Measurements from ENCODE around the gene ZNF575. TPM values are rescaled to one million over a fixed set of nuclear protein-coding genes. Genes with fewer than 3 reads are reported as not detected.

Gene ZNF575, protein sequence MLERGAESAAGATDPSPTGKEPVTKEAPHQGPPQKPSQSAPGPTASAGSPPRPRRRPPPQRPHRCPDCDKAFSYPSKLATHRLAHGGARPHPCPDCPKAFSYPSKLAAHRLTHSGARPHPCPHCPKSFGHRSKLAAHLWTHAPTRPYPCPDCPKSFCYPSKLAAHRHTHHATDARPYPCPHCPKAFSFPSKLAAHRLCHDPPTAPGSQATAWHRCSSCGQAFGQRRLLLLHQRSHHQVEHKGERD
- 1 to 10 TPM in 1 of 3 donors, under 1 TPM in 2; 0.53 to 1.8 (median 0.95) TPM for polyA plus RNA-seq

- H3K27ac ChIP-seq (ENCODE audit: low read depth, low read length) = no peak within 1 kb of the TSS
- WGBS, 3 donors = 0 to 1% (median 1%) methylated on average over 47 of the region's 47 CpGs
Measured at GRCh38 chr19:43532962-43533545, at the start of gene ZNF575. ZNF575 (plus strand) TSS chr19:43533188; CDS start chr19:43534423, 1,235 bp downstream.

DNA sequence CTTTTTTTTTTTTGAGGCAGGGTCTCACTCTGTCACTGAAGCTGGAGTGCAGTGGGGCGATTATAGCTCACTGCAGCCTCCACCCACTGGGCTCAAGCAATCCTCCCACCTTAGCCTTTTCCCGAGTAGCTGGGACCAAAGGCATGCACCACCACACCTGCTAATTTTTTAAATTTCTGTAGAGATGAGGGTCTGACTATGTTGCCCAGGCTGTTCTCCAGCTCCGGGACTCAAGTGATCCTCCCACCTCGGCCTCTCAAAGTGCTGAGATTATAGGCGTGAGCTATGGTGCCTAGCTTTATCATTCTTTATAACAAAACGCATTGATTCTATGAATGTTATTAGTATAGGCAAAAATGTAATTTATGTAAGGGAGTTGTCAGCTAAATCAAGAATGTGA is 49.7 kb upstream of the ZNF575 start:
- H3K27ac ChIP-seq (ENCODE audit: low read depth, low read length) = no peak overlapping the region
- 94 to 95% (median 94%) methylated on average over 6 of the region's 6 CpGs for WGBS, 3 donors

DNA sequence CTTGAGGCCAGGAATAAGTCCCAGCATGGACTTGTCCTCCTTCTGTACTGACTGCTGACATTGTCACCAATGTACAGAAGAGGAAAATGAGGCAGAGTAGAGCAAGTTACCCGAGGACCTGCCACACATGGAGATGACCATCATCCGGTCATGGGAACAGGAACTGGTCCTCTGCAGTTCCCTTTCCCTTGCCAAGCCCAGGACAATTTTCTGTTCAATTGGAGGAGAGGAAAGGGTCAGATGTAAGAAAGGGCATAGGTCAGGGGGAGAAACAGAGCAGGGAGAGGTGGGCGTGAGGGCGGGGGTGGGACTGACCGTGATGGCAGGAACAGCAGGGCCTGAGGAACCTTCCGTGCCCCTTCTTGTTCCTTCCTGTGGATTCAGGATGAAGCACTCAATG is 47.0 kb upstream of the ZNF575 start:
- 71 to 82% (median 77%) methylated on average over 6 of the region's 6 CpGs for WGBS, 3 donors
- no peak overlapping the region for H3K27ac ChIP-seq (ENCODE audit: low read depth, low read length)

GRCh38 chr19:43486412-43486811 is 46.6 kb upstream of the ZNF575 start:
- H3K27ac ChIP-seq (ENCODE audit: low read depth, low read length) = no peak overlapping the region
- 77 to 96% (median 89%) methylated on average over 4 to 7 of the region's 7 CpGs for WGBS, 3 donors

- 91 to 97% (median 95%) methylated on average over 8 of the region's 8 CpGs for WGBS, 3 donors
- H3K27ac ChIP-seq (ENCODE audit: low read depth, low read length) = no peak overlapping the region
Measured at GRCh38 chr19:43488179-43488578, 44.8 kb upstream of the ZNF575 start.

- 42 to 64% (median 46%) methylated on average over 5 of the region's 5 CpGs for WGBS, 3 donors
- no peak overlapping the region for H3K27ac ChIP-seq (ENCODE audit: low read depth, low read length)
Measured at GRCh38 chr19:43489310-43489709, 43.7 kb upstream of the ZNF575 start.

DNA sequence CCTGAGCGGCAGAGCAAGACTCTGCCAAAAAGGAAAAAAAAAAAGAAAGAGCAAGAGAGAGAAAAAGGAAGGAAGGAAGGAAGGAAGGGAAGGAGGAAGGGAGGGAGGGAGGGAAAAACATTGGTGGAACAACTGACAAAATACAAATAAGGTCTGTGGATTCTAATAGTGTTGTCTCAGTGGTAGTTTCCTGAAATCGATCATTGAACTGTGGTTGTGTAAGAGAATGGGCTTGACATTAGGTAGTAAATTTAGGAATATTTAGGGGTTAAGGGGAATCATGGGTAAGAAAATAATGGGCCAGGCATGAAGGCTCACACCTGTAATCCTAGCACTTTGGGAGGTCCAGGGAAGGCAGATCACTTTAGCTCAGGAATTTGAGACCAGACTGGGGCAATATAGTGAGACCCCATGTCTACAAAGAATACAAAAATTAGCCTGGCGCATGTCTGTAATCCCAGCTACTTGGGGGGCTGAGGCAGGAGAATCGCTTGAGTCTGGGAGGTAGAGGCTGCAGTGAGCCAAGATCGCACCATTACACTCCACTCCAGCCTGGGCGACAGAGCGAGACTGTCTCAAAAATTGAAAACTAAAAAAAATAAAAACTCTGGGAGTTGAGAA is 42.9 kb upstream of the ZNF575 start:
- 86 to 95% (median 89%) methylated on average over 7 of the region's 7 CpGs for WGBS, 3 donors
- H3K27ac ChIP-seq (ENCODE audit: low read depth, low read length) = no peak overlapping the region

GRCh38 chr19:43490759-43491158 is 42.2 kb upstream of the ZNF575 start:
- H3K27ac ChIP-seq (ENCODE audit: low read depth, low read length) = no peak overlapping the region
- WGBS, 3 donors = 89 to 95% (median 90%) methylated on average over 5 of the region's 5 CpGs

- H3K27ac ChIP-seq (ENCODE audit: low read depth, low read length) = no peak overlapping the region
- WGBS, 3 donors = 82 to 88% (median 87%) methylated on average over 8 of the region's 8 CpGs
Measured at GRCh38 chr19:43495082-43495481, 37.9 kb upstream of the ZNF575 start.

DNA sequence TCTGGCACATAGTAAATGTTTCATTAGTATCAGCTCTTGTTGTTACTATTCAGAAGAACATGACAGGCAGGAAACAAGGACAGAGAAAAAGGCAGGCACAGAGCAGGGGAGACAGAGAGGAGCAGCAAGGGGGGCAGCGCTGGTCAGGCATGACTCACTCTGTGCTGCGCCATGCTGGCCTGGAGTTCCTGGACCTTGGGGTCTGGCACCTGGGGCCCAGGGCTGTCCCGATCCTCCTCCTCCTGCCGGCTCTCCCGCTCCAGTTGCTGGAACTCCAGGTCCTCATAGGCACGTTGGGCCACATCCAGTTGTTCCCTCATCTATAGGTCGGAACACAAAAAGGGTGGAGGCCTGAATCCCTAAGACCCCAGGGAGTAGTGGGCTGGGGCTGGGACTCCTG is 36.0 kb upstream of the ZNF575 start:
- 94 to 99% (median 97%) methylated on average over 7 of the region's 7 CpGs for WGBS, 3 donors

DNA sequence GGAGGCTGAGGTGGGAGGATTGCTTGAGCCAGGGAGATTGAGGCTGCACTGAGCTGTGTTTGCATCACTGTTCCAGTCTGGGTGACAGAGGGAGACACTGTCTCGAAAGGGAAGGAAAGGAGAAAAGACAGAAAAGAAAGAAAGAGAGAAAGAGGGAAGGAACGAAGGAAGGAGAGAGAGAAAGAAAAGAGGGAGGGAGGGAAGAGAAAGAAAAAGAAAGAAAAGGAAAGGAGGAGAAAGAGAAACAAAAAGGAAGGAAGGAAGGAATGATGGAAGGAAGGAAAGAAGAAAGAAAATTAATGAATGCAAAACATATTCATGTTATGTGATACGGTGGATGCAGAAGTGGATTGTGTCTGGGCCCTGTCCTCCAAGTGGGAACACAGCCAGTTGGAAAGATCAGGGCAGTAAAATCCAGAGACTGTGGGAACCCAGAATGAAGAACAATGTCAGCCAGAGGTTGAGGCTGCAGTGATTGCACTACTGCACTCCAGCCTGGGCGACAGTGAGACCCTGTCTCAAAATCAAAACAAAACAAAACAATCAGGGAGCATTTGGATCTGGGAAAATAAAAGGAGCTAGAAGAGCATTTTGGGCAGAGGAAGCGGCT is 34.6 kb upstream of the ZNF575 start:
- H3K27ac ChIP-seq (ENCODE audit: low read depth, low read length) = no peak overlapping the region

More for the DNA sequence above, 36.0 kb upstream of the ZNF575 start:
- no peak overlapping the region for H3K27ac ChIP-seq (ENCODE audit: low read depth, low read length)

DNA sequence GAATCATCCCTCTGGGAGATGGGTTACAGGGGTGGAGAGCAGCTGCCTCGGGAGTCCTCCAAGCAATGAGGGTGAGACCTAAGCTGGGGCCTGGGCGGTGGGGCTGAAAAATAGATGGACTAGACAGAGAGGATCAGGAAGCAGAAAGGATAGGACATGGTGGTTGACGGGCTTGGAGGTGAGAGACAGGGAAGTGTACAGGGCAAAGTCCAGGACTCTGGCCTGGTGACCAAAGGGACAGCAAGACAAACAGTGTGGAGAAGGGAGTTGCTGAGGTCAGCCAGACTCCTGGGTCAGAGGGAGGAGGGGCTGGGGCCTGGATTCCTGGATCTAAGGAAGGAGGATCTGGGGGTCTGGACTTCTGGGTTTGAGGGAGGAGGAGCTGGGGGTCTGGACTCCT is 33.9 kb upstream of the ZNF575 start:
- 73 to 81% (median 77%) methylated on average over 3 of the region's 3 CpGs for WGBS, 3 donors
- H3K27ac ChIP-seq (ENCODE audit: low read depth, low read length) = no peak overlapping the region

More for the DNA sequence above, 34.6 kb upstream of the ZNF575 start:
- WGBS, 3 donors = 76 to 85% (median 78%) methylated on average over 5 of the region's 5 CpGs

DNA sequence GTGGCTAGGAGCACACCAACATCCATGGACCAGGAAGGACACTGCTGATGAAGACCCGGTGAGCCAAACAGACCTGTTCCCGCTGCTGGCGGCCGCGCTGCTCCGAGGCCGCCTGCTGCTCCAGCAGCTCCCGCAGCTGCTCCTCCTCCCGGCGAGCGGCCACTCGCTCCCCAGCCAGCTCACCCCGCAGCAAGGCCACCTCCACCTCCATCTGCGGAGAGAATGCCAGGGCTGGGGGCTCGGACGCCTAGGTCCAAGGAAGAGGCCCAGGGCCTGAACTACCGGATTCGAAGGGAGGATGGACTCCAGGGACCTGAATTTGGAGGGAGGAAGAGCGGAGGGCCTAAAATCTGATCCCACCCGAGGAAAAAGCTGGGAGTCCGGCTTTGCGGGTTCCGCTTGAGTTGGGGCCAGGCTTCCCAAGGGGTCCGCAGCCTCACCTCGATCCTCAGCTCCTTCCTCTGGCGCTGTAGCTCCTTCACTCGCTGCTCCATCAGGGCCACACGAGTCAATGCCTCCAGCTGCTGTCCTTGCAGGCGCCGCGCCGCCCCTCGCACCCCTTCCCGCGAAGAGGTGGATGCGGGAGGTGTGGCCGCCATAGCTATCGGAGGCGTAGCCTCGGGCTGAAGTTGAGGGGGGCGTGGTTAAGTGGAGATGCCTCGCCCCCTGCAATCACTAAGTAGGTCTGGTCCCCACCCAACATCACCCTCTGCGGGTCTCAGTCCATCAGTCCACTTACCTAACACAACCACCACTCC is 31.1 kb upstream of the ZNF575 start:
- H3K27ac ChIP-seq (ENCODE audit: low read depth, low read length) = no peak overlapping the region
- WGBS, 3 donors = 72 to 79% (median 77%) methylated on average over 39 to 43 of the region's 43 CpGs

- H3K27ac ChIP-seq (ENCODE audit: low read depth, low read length) = no peak overlapping the region
- WGBS, 3 donors = 83 to 91% (median 83%) methylated on average over 23 of the region's 23 CpGs
Measured at GRCh38 chr19:43502419-43502976, 30.5 kb upstream of the ZNF575 start.

DNA sequence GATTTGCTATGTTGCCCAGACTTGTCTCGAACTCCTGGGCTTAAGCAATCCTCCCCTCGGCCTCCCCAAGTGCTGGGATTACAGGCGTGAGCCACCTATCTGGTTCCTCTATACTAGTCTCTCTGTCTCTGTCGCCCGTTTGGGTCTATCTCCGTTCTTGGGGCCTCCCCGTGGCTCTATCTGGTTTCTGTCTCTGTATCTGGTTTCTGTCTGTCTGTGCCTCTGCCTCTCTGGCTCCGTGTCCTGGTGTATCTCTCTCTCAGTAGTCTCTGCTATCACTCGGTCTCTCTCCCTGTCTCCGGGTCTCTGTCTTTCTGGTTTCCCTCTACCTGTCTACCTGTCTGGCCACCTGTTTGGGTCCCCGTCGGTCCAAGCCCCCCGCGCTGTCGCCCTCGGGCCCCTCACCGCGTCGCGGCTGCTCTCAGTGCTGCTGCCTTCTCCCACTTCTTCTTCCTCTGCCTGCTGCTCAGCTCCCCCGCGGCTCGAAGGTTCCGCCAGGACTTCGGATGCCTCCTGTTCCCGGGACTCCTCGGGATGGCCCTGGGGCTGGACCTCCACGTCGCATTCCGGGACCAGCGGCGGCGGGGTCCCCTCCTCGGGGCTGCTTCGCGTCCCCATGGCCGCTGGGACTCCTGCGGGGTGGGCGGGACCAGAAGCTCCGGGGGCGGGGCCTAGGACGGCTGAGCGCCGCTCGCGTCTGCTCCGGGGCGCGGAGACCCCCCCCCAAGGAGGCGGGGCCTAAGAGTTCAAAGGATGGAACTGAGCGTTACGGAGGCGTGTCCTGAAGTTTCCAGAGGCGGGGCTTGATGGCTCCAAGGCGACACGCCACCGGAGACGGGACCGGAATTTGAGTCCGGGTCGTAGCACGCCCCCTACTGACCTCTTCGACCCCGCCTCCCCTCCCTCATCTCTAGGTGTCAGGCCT is 29.2 kb upstream of the ZNF575 start:
- no peak overlapping the region for H3K27ac ChIP-seq (ENCODE audit: low read depth, low read length)
- whole genome bisulfite sequencing, 3 donors = 1 to 2% (median 1%) methylated on average over 57 to 64 of the region's 64 CpGs

GRCh38 chr19:43504426-43505185 is 28.4 kb upstream of the ZNF575 start, which contains the start of gene PHLDB3:
PHLDB3 (minus strand) TSS chr19:43504746; CDS start chr19:43504118, 628 bp downstream.
- 2 to 3% (median 3%) methylated on average over 40 to 42 of the region's 42 CpGs for WGBS, 3 donors
- H3K27ac ChIP-seq (ENCODE audit: low read depth, low read length) = no peak within 1 kb of the TSS

- H3K27ac ChIP-seq (ENCODE audit: low read depth, low read length) = no peak overlapping the region
- 74 to 85% (median 75%) methylated on average over 3 of the region's 3 CpGs for WGBS, 3 donors
Measured at GRCh38 chr19:43505186-43505456, 27.9 kb upstream of the ZNF575 start.
